HG02798 (cell line): ENCODE measurements around the gene CTSD.

ENCODE experiments used
- ATAC-seq: cut with Tn5 transposase; IDR thresholded peaks from one replicate; pipeline ENCODE4 v1.9.1; 2021; ENCODE audit warnings: mild to moderate bottlenecking; ENCODE audit not compliant: unreplicated experiment, poor library complexity

Gene CTSD

GRCh38 chr11:1782831-1783724 is 19.4 kb upstream of the CTSD start:
- no peak for ATAC-seq

- no peak for ATAC-seq
Measured at GRCh38 chr11:1782031-1782590, 18.4 kb upstream of the CTSD start.

GRCh38 chr11:1781593-1781975 is 17.9 kb upstream of the CTSD start:
- ATAC-seq, result no peak

- no peak for ATAC-seq
Measured at GRCh38 chr11:1780700-1781592, 17.2 kb upstream of the CTSD start.

GRCh38 chr11:1779806-1780699 is 16.3 kb upstream of the CTSD start:
- no peak for ATAC-seq

- ATAC-seq, result no peak
Measured at GRCh38 chr11:1779034-1779805, 15.5 kb upstream of the CTSD start.

- no peak for ATAC-seq
Measured at GRCh38 chr11:1778141-1778911, 14.6 kb upstream of the CTSD start.

GRCh38 chr11:1777737-1778136 is 14.0 kb upstream of the CTSD start:
- no peak for ATAC-seq

- ATAC-seq, result no peak
Measured at GRCh38 chr11:1776944-1777715, 13.4 kb upstream of the CTSD start.

GRCh38 chr11:1776331-1776851 is 12.7 kb upstream of the CTSD start:
- no peak for ATAC-seq

- no peak for ATAC-seq
Measured at GRCh38 chr11:1774886-1775285, 11.2 kb upstream of the CTSD start.

- no peak for ATAC-seq
Measured at GRCh38 chr11:1773994-1774550, 10.3 kb upstream of the CTSD start.

GRCh38 chr11:1773131-1773993 is 9.6 kb upstream of the CTSD start:
- no peak for ATAC-seq

GRCh38 chr11:1772270-1773130 is 8.8 kb upstream of the CTSD start:
- ATAC-seq, result no peak

GRCh38 chr11:1771700-1772099 is 8.0 kb upstream of the CTSD start:
- ATAC-seq, result no peak
